HepG2 (cell line): ENCODE results near the gene CIAO2B. TPM values are rescaled to one million over a fixed set of nuclear protein-coding genes. Genes with fewer than 3 reads are reported as not detected.

Experiments
- AHDC1 ChIP-seq: sonication (generic); formaldehyde crosslinking; IDR thresholded peaks from 2 replicates; pipeline ENCODE4 v1.5.1; 2020; ENCODE audit warnings: mild to moderate bottlenecking, missing genetic modification reagents, borderline replicate concordance
- CBX5 ChIP-seq: sonication (generic); formaldehyde crosslinking; IDR thresholded peaks from 2 replicates; pipeline ENCODE4 v1.4.0; 2020; ENCODE audit warnings: missing genetic modification reagents, borderline replicate concordance
- ELF3 ChIP-seq: IDR thresholded peaks from 2 replicates; pipeline ENCODE4 v1.6.1; 2016; ENCODE audit warnings: missing genetic modification reagents, missing compliant biosample characterization
- HOXA5 ChIP-seq: sonication (generic); formaldehyde crosslinking; IDR thresholded peaks from 2 replicates; pipeline ENCODE4 v1.4.0; 2020; ENCODE audit warnings: missing genetic modification reagents
- MIER3 ChIP-seq: IDR thresholded peaks from 2 replicates; pipeline ENCODE4 v1.6.1; 2016; ENCODE audit warnings: missing compliant biosample characterization, borderline replicate concordance
- MTA1 ChIP-seq: sonication (generic); formaldehyde crosslinking; IDR thresholded peaks from 2 replicates; pipeline ENCODE4 v1.4.0; 2020; ENCODE audit warnings: missing genetic modification reagents, mild to moderate bottlenecking, borderline replicate concordance
- NKX3-1 ChIP-seq: sonication (generic); formaldehyde crosslinking; IDR thresholded peaks from 2 replicates; pipeline ENCODE4 v1.5.0; 2020; ENCODE audit warnings: missing genetic modification reagents
- RFX1 ChIP-seq: fragments of 450-650 bp; IDR thresholded peaks from 2 replicates; pipeline ENCODE4 v1.6.1; 2017
- RFXANK ChIP-seq: IDR thresholded peaks from 2 replicates; pipeline ENCODE4 v1.6.1; 2016
- SALL1 ChIP-seq: sonication (generic); formaldehyde crosslinking; IDR thresholded peaks from 2 replicates; pipeline ENCODE4 v1.8.0; 2022; ENCODE audit warnings: mild to moderate bottlenecking, missing genetic modification reagents
- STAT5B ChIP-seq: sonication (generic); formaldehyde crosslinking; IDR thresholded peaks from 2 replicates; pipeline ENCODE4 v1.4.0; 2020; ENCODE audit warnings: missing genetic modification reagents
- TSC22D2 ChIP-seq: sonication (generic); formaldehyde crosslinking; IDR thresholded peaks from 2 replicates; pipeline ENCODE4 v1.5.1; 2020; ENCODE audit warnings: missing genetic modification reagents, mild to moderate bottlenecking, borderline replicate concordance
- ZHX1 ChIP-seq: sonication (generic); formaldehyde crosslinking; IDR thresholded peaks from 2 replicates; pipeline ENCODE4 v1.8.1; 2022; ENCODE audit warnings: low read depth, mild to moderate bottlenecking, missing genetic modification reagents
- ZNF333 ChIP-seq: sonication (generic); formaldehyde crosslinking; IDR thresholded peaks from 2 replicates; pipeline ENCODE4 v1.4.0; 2020; ENCODE audit warnings: mild to moderate bottlenecking, missing genetic modification reagents, borderline replicate concordance
- ZNF530 ChIP-seq: sonication (generic); formaldehyde crosslinking; IDR thresholded peaks from 2 replicates; pipeline ENCODE4 v1.5.0; 2020; ENCODE audit warnings: low read depth, mild to moderate bottlenecking, missing genetic modification reagents
- ZNF564 ChIP-seq: sonication (generic); formaldehyde crosslinking; IDR thresholded peaks from 2 replicates; pipeline ENCODE4 v1.8.1; 2023; ENCODE audit warnings: mild to moderate bottlenecking, missing genetic modification reagents
- ZNF770 ChIP-seq: sonication (generic); formaldehyde crosslinking; IDR thresholded peaks from 2 replicates; pipeline ENCODE4 v1.5.0; 2020; ENCODE audit warnings: mild to moderate bottlenecking, missing genetic modification reagents
- polyA plus RNA-seq, 8 experiments: library from polyadenylated mRNA; depleted of rRNA in 3 of 8; stranded (reverse) in 7 of 8; unstranded in 1 of 8; fragments of >200 nt; fragmentation: Illumina TruSeq in 4 of 8; extraction: Trizol in 4 of 8; gene quantifications; 2 replicates each; pipeline versions ENCODE4 v1.2.1 to v1.2.3, GENCODE V29; 2011 to 2016; ENCODE audit warnings: low read depth in 4 of 8, missing spikeins in 1 of 8, mixed read lengths in 1 of 8; ENCODE audit not compliant: insufficient read depth in 1 of 8
- total RNA-seq, 5 experiments: library from RNA; depleted of rRNA; stranded (reverse); fragments of >200 nt; fragmentation: Illumina TruSeq; extraction: Trizol; gene quantifications; 2 replicates each; pipeline ENCODE4 v1.2.3, GENCODE V29; 2016; ENCODE audit warnings: low read depth in 1 of 5
- TF ChIP-seq, protein P1 (sequence below): sonication (generic); formaldehyde crosslinking; IDR thresholded peaks from 2 replicates; pipeline ENCODE4 v1.4.0; 2020; ENCODE audit warnings: missing genetic modification reagents

Gene CIAO2B
- total and polyA plus RNA-seq, 2 of the 13 experiments (the other 11 are each of a cell fraction or from before 2014, with no cell fraction given): 157 to 293 TPM

- TF ChIP-seq, protein P1, sequence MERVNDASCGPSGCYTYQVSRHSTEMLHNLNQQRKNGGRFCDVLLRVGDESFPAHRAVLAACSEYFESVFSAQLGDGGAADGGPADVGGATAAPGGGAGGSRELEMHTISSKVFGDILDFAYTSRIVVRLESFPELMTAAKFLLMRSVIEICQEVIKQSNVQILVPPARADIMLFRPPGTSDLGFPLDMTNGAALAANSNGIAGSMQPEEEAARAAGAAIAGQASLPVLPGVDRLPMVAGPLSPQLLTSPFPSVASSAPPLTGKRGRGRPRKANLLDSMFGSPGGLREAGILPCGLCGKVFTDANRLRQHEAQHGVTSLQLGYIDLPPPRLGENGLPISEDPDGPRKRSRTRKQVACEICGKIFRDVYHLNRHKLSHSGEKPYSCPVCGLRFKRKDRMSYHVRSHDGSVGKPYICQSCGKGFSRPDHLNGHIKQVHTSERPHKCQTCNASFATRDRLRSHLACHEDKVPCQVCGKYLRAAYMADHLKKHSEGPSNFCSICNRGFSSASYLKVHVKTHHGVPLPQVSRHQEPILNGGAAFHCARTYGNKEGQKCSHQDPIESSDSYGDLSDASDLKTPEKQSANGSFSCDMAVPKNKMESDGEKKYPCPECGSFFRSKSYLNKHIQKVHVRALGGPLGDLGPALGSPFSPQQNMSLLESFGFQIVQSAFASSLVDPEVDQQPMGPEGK (CRISPR knock-in tag): peak; percentile 55; the same call in 1 of the 2 replicates
- TF ChIP-seq TSC22D2 (CRISPR knock-in tag): peak; percentile 64; the same call in 1 of the 2 replicates
- no peak for TF ChIP-seq ZNF333 (CRISPR knock-in tag)
- no peak for TF ChIP-seq AHDC1
- 0 out of 2 replicates have a peak, but pooled peaks have one; percentile 23 for TF ChIP-seq SALL1
- TF ChIP-seq ZHX1 (CRISPR knock-in tag): no peak
- TF ChIP-seq HOXA5: no peak
- no peak for TF ChIP-seq MIER3
- TF ChIP-seq RFX1: no peak
- no peak for TF ChIP-seq RFXANK
- TF ChIP-seq NKX3-1: no peak
- TF ChIP-seq CBX5: 0 out of 2 replicates have a peak, but pooled peaks have one; percentile 23
- no peak for TF ChIP-seq MTA1 (CRISPR knock-in tag)
- no peak for TF ChIP-seq ZNF530 (CRISPR knock-in tag)
- peak; percentile 26; the same call in 1 of the 2 replicates for TF ChIP-seq ELF3 (CRISPR knock-in tag)
- TF ChIP-seq ZNF770 (CRISPR knock-in tag): no peak
- no peak for TF ChIP-seq ZNF564 (CRISPR knock-in tag)
- TF ChIP-seq STAT5B (CRISPR knock-in tag): no peak
These were observed 34.8 kb downstream of the CIAO2B start (continued) for GRCh38 chr16:66899310-66899944.
